MM.1S (cell line): ENCODE results near the gene SIRPB2.

Experiments used
- CTCF ChIP-seq: fragments of 300-600 bp; sonication (generic); IDR thresholded peaks from 2 replicates; pipeline ENCODE4 v1.5.1; 2016; ENCODE audit warnings: antibody characterized with exemption, low read length, mixed read lengths
- EZH2 ChIP-seq: fragments of 300-600 bp; sonication (generic); optimal IDR thresholded peaks from 2 replicates; pipeline ENCODE3; 2017; ENCODE audit warnings: low read depth, mild to moderate bottlenecking, antibody characterized with exemption, low read length, mixed read lengths
- EZH2phosphoT487 ChIP-seq: fragments of 300-600 bp; sonication (generic); IDR thresholded peaks from 2 replicates; pipeline ENCODE4 v1.6.1; 2018; ENCODE audit warnings: antibody characterized with exemption, low read length

- no peak for TF ChIP-seq CTCF
- TF ChIP-seq EZH2: no peak
- TF ChIP-seq EZH2phosphoT487: no peak
Observed at GRCh38 chr20:1499528-1500420, 8.6 kb upstream of the SIRPB2 start.
